HG02623 (cell line): Measurements from ENCODE around the gene ZBTB5.

Experiments
- ATAC-seq: cut with Tn5 transposase; IDR thresholded peaks from one replicate; pipeline ENCODE4 v1.9.1; 2021; ENCODE audit warnings: moderate library complexity; ENCODE audit not compliant: unreplicated experiment

The ZBTB5 gene

GRCh38 chr9:37453827-37454226 is 11.4 kb downstream of the ZBTB5 start:
- ATAC-seq = no peak

GRCh38 chr9:37452611-37453010 is 12.6 kb downstream of the ZBTB5 start:
- no peak for ATAC-seq

- no peak for ATAC-seq
These were observed 13.6 kb downstream of the ZBTB5 start for GRCh38 chr9:37451628-37452027.

- no peak for ATAC-seq
These were observed 15.2 kb downstream of the ZBTB5 start for GRCh38 chr9:37449862-37450632.

GRCh38 chr9:37447111-37447510 is 18.1 kb downstream of the ZBTB5 start:
- no peak for ATAC-seq

- ATAC-seq = no peak
These were observed 18.8 kb downstream of the ZBTB5 start for GRCh38 chr9:37446401-37446800.

- no peak for ATAC-seq
These were observed 19.4 kb downstream of the ZBTB5 start for GRCh38 chr9:37445832-37446231.

- no peak for ATAC-seq
These were observed 20.4 kb downstream of the ZBTB5 start for GRCh38 chr9:37444890-37445289.

GRCh38 chr9:37443566-37443965 is 21.7 kb downstream of the ZBTB5 start:
- no peak for ATAC-seq

GRCh38 chr9:37442556-37442955 is 22.7 kb downstream of the ZBTB5 start:
- no peak for ATAC-seq

GRCh38 chr9:37441776-37442370 is 23.4 kb downstream of the ZBTB5 start:
- ATAC-seq = no peak

GRCh38 chr9:37438359-37438758 is 26.9 kb downstream of the ZBTB5 start:
- ATAC-seq = no peak

GRCh38 chr9:37437621-37438020 is 27.6 kb downstream of the ZBTB5 start:
- no peak for ATAC-seq

- no peak for ATAC-seq
These were observed 28.2 kb downstream of the ZBTB5 start for GRCh38 chr9:37437010-37437409.

- ATAC-seq = no peak
These were observed 28.7 kb downstream of the ZBTB5 start for GRCh38 chr9:37436540-37436939.

- no peak for ATAC-seq
These were observed 31.3 kb downstream of the ZBTB5 start for GRCh38 chr9:37433867-37434371.

GRCh38 chr9:37432020-37432419 is 33.2 kb downstream of the ZBTB5 start:
- ATAC-seq = no peak

GRCh38 chr9:37430841-37431597 is 34.2 kb downstream of the ZBTB5 start:
- no peak for ATAC-seq

GRCh38 chr9:37429441-37430285 is 35.6 kb downstream of the ZBTB5 start:
- no peak for ATAC-seq

- no peak for ATAC-seq
These were observed 36.9 kb downstream of the ZBTB5 start for GRCh38 chr9:37428345-37428744.

- no peak for ATAC-seq
These were observed 38.4 kb downstream of the ZBTB5 start for GRCh38 chr9:37426846-37427245.
